ENCODE data around the gene IPCEF1. TPM values are rescaled to one million over a fixed set of nuclear protein-coding genes. Genes with fewer than 3 reads are reported as not detected.

The IPCEF1 gene, protein sequence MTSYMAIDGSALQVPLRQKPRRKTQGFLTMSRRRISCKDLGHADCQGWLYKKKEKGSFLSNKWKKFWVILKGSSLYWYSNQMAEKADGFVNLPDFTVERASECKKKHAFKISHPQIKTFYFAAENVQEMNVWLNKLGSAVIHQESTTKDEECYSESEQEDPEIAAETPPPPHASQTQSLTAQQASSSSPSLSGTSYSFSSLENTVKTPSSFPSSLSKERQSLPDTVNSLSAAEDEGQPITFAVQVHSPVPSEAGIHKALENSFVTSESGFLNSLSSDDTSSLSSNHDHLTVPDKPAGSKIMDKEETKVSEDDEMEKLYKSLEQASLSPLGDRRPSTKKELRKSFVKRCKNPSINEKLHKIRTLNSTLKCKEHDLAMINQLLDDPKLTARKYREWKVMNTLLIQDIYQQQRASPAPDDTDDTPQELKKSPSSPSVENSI
- 1.0 TPM in 1 of 2 replicates, not detected in the other for total RNA-seq (2014; rRNA removed; shearing (Covaris generic))
- polyA plus RNA-seq (2014; cell fraction: nucleus; rRNA removed): 0.08 TPM in 1 of 2 replicates, not detected in the other

DNA sequence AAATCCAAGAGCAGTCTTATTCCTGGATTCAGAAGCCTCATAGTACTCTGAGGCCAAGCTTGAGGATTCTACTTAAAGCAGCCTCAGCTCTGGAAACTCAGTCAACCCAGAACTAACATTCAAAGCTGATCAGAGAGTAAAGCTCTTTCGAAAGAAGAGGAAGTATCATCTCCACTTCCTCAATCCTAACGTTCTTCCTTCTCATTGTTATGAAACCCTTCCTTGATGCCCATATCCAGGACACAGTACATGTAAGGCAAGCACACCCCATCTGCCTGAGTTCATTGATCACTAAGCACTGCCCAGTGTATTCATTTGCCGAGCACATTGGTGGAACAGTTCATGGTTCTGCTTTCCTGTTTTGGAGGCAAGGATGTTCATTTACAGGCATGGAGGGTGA lies at the start of gene IPCEF1:
IPCEF1 (minus strand) TSS at position 114 of the 400 bp plus-strand sequence. CDS start 90,856 bp downstream, outside the sequence.
- DNase-seq (ENCODE audit: extremely low read depth, low read depth): no peak

- DNase-seq (ENCODE audit: extremely low read depth, low read depth): no peak
Measured at GRCh38 chr6:154406301-154406700, 49.7 kb upstream of the IPCEF1 start.

GRCh38 chr6:154404791-154405400 lies 48.3 kb upstream of the IPCEF1 start:
- DNase-seq (ENCODE audit: extremely low read depth, low read depth): no peak

- DNase-seq (ENCODE audit: extremely low read depth, low read depth): no peak
Measured at GRCh38 chr6:154403788-154404187, 47.2 kb upstream of the IPCEF1 start.

- no peak for DNase-seq (ENCODE audit: extremely low read depth, low read depth)
Measured at GRCh38 chr6:154402081-154402780, 45.6 kb upstream of the IPCEF1 start.

- no peak for DNase-seq (ENCODE audit: extremely low read depth, low read depth)
Measured at GRCh38 chr6:154399097-154399496, 42.5 kb upstream of the IPCEF1 start.

- DNase-seq (ENCODE audit: extremely low read depth, low read depth): no peak
Measured at GRCh38 chr6:154397491-154398195, 41.0 kb upstream of the IPCEF1 start.

- DNase-seq (ENCODE audit: extremely low read depth, low read depth): no peak
Measured at GRCh38 chr6:154395878-154396277, 39.3 kb upstream of the IPCEF1 start.

- no peak for DNase-seq (ENCODE audit: extremely low read depth, low read depth)
Measured at GRCh38 chr6:154395316-154395715, 38.7 kb upstream of the IPCEF1 start.

GRCh38 chr6:154394571-154394970 lies 38.0 kb upstream of the IPCEF1 start:
- DNase-seq (ENCODE audit: extremely low read depth, low read depth): no peak

DNA sequence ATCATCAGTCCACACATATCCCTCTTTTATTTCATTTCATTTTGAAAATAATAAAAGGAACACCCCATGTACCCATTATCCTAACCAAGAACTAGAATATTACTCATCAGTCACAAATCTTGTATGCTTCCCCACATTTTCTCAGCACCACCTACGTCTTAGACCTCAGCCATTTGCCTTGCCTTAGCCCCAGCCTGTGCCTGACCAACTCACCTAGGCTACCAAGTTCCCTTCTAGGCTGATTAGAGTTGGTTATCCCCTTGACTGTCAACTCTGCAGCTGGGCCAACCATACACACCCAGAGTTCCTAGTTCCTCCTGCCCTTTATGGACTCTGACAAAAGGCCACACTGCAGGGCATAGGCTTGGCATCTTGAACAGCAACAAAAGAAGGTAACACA lies 33.4 kb upstream of the IPCEF1 start:
- no peak for DNase-seq (ENCODE audit: extremely low read depth, low read depth)

- DNase-seq (ENCODE audit: extremely low read depth, low read depth): no peak
Measured at GRCh38 chr6:154388803-154389202, 32.2 kb upstream of the IPCEF1 start.

- DNase-seq (ENCODE audit: extremely low read depth, low read depth): peak; percentile 27
Measured at GRCh38 chr6:154386848-154387717, 30.5 kb upstream of the IPCEF1 start.

DNA sequence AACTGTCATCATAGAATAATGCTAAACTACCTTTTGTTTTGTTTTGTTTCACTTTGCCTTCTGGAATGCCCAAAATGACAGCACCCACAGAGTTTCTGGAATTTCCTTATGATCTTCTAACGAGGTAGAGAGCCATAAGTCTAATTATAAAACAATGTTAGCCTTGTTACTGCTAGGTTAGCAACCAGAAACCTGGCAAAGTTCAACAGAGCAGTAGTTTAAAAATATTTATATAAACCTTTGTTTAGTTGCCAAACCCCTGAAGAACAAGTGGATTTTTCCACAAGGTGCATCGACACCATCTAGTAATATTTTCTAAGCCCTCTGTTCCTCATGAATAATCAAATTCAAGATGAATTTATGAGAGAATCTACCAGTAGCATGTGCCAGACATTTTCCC lies 27.6 kb upstream of the IPCEF1 start:
- DNase-seq (ENCODE audit: extremely low read depth, low read depth): no peak

DNA sequence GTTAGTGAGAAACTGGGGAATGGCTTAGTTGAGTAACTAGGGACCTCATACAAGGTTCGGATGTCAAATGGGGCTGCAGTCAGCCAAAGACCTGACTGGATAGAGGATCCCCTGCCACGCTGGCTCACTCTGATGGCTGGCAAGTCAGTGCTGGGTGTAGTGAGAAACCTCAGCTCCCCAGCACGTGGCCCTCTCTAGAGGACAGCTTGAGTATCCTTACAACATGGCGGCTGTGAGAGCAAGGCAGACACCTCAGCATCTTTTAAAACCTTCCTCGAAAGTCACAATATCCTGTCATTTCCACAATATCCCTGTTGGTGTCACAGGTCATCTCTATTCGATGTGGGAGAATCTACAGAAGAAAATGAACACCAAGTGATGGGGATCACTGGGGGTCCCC lies 26.7 kb upstream of the IPCEF1 start:
- DNase-seq (ENCODE audit: extremely low read depth, low read depth): no peak

GRCh38 chr6:154382740-154383139 lies 26.1 kb upstream of the IPCEF1 start:
- DNase-seq (ENCODE audit: extremely low read depth, low read depth): no peak

GRCh38 chr6:154381548-154381947 lies 24.9 kb upstream of the IPCEF1 start:
- no peak for DNase-seq (ENCODE audit: extremely low read depth, low read depth)

- no peak for DNase-seq (ENCODE audit: extremely low read depth, low read depth)
Measured at GRCh38 chr6:154380741-154381140, 24.1 kb upstream of the IPCEF1 start.

DNA sequence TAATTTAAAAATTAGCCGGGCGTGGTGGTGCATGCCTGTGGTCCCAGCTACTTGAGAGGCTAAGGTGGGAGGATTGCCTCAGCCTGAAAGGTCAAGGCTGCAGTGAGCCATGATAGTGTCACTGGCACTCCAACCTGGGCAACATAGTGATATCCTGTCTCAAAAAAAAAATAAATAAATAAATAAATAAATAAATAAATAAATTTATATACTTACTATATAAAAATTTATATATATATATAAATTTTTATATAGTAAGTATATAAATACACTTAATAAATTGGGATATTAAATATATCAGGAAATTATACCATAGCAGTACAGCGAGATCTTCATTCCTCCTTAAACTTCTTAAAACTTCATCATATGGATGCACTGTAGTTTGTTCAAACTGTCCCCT lies 23.0 kb upstream of the IPCEF1 start:
- DNase-seq (ENCODE audit: extremely low read depth, low read depth): no peak

GRCh38 chr6:154378518-154378917 lies 21.9 kb upstream of the IPCEF1 start:
- no peak for DNase-seq (ENCODE audit: extremely low read depth, low read depth)

Measured in NCI-H460 (cell line).